Inflammatory macrophage treated with lipopolysaccharide for 1 hour (primary cell): ENCODE results near the gene PNPLA7.
A peak's percentile ranks its signal among the peaks of the same experiment; 100 is the strongest.
"Not testable (repeated sequence)": the region's sequence is repeated elsewhere in the genome, so short reads cannot be mapped to it uniquely, and the experiment has no call there.

Experiments
- DNase-seq, 2 donors: peaks; one replicate each; pipeline ENCODE4 v3.0.0-alpha.2; 2020 to 2022

Gene PNPLA7

DNA sequence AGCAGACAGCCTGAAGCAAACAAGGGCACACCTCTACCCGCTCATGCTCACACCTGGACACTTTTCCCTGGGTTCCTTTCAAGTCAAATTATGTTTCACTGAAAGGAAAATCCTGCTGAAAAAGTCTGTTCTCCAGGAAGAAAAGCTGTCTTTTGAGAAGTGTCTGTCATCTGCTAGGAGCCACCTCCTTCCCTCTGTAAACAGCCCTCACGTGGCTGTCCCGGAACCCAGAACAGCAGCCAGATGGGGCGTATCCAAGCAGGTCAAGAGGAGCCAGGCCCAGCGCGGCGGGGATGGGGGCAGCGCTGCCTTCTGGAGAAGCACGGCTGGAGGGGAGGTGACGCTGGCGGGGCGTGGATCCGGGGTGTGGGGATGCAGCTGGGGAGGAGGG, at the start of gene PNPLA7:
TSS of gene PNPLA7 (minus strand) at position 172 of the 391 bp plus-strand sequence. CDS start 205 bp downstream, outside the sequence.
- peak; percentile 72 to 73 for DNase-seq

DNA sequence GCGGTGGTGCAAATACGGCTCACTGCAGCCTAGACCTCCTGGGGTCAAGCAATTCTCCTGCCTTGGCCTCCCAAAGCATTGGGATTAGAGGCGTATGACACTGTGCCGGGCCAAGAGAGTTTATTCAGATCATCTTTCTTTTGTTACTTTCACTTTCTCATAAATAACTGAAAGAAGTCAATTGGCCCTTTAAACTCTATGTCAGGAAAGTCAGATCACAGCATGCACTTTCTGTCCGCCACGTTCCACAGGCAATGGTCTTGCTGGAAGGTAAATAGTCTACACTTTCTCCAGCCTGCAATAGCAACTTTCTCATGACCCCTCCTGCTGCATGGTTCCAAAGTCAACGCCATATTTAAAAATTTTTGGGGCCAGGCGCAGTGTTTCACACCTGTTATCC, 48.7 kb upstream of the PNPLA7 start:
- no peak for DNase-seq

- DNase-seq, result not testable (repeated sequence)
Measured at GRCh38 chr9:137596577-137596976, 46.4 kb upstream of the PNPLA7 start.

- DNase-seq, result no peak
Measured at GRCh38 chr9:137593176-137593575, 43.0 kb upstream of the PNPLA7 start.

DNA sequence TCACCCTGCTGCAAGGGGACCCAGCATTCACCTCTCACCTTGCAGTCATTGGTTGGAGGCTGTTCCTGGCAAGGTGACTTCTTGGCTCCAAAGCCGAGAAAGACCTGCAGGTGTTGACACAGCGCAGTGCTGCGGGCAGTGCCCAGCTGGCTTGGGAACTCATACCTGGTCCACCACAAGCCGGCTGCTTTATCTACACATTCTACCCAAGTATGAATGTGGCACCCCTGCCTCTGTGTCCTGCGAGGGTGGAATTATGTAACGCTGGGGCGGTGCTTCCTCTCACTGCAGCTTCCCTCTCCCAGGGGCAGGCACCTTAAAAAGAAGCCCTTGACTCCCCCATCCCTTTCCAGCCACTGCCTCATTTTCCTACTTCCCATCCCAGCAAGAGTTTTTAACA, 42.6 kb upstream of the PNPLA7 start:
- DNase-seq, result peak; percentile 33 to 38

- peak; percentile 83 to 94 for DNase-seq
Measured at GRCh38 chr9:137590469-137591383, 40.5 kb upstream of the PNPLA7 start, which contains the start of gene ZMYND19. ZMYND19 (minus strand) TSS chr9:137590512; CDS start chr9:137590263, 249 bp downstream.

DNA sequence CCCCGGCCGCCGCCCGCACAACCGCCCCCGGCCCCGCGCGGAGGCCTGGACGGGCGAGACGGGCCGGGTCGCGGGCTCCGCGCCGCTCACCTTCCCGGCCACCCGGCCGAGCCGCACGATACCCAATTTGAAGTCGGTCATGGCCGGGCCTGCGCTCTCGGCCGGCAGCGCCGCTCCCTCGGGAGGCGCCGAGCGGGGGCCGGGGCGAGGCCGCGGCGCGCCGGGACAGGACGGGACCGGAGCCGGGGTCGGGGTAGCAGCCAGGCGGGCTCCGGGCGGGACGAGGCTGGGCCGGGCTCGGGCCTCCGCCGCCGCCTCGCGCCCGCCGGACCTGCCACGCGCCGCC, 39.9 kb upstream of the PNPLA7 start:
- no peak for DNase-seq

GRCh38 chr9:137589441-137590122, 39.4 kb upstream of the PNPLA7 start:
- no peak for DNase-seq

DNA sequence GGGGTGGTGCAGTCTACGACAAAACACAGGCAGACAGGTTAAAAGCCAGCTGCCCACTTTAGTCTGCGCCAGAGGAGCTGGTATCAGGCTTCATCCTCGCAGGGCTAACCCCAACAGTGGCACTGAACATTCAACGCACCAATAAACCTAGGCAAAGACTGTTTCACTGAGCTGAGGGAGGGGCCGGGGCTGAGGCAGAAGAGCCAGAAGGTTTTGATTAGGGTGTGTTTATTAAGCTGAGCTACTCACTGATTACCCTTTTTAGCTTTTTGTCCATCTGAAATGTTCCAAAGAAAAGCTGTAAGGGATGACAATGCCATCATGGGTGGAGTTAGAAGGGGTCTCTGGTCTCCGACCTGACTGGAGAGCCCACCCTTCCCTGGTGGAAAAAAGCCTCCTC, 38.7 kb upstream of the PNPLA7 start:
- no peak for DNase-seq

GRCh38 chr9:137588311-137588710, 38.1 kb upstream of the PNPLA7 start:
- no peak for DNase-seq

DNA sequence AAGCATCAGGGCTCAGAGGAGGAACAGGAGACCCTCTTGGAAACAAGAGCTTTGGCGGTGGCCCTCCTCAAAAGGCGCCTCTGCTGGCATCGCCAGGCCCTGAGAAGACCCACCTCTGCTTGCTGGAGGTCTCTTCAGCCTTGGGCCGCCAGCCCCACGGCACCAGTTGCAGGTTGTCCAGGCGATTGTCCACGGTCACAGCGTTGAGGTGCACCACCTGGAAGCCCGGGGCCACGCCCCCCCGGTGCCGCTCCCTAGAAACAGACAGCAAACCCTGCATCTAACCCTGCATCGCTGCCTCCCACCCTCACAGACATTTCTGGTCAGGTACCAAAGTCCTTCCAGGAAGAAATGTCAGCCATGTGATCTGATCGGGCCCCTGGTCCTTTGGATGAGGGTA, 36.7 kb upstream of the PNPLA7 start:
- DNase-seq, result no peak

DNA sequence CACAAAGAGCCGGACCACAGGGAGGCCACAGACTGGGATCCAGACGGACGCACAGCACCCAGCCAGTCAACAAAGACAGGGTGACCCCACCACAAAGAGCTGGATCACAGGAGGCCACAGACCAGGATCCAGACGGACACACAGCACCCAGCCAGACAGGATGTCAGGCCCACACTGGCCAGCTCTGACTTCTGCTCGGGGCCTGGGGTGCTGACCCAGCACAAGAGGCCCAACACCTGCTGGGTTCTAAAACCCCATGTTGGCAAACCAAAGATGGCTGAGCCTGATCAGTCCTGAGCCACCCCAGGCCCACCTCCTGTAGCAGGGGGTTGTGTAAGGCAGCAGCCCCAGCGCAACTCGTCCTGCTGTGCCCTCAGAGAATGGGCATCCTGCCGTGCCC, 33.8 kb upstream of the PNPLA7 start:
- DNase-seq, result no peak

DNA sequence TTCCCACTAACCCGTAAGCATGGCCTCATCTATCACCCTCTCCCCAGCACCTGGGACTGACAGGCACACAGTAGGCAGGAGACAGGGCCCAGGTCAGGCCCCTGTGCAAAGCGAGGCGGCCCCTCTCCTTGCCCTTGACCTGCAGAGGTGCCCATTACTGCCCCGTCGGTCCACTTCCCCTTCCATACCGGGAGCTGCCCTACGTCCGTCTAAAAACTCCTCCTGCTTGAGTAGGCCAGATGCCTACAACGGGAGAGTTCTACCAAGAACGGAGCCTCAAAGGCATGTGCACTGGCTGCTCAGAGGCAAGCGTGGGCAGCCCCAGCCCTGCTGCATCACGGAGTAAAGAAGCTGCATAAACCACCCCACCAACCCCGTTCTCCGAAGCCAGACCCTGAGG, 33.1 kb upstream of the PNPLA7 start:
- no peak for DNase-seq

DNA sequence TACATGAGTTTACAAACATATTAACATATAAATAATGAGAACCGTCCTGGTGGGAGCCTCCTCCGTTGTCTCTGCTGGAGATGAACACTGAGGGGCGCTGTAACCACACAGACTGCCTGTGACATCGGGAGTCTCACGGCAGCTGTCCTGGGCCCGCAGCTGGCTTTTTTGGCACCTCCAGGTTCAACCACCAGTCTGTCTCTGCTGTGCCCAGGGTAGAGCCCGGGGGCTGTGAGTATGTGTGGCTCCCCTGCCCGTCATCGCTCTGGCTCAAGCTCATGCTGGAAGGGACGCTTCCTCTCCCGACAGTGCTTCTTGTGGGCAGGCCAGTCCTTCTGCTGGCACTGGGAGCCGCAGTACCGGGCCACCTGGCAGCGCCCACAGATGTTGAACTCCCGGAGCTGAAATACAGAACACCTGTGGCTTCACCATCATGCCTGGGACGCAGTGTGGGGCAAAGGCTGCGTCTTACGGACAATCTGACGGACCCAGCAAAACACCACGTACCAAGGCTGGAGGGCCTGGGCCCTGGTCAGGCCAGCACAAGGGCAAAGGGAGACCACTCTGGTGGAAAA, 32.2 kb upstream of the PNPLA7 start:
- peak in 1 of 2 donors; percentile 56 for DNase-seq

- DNase-seq, result no peak
Measured at GRCh38 chr9:137581361-137582285, 31.4 kb upstream of the PNPLA7 start.

- DNase-seq, result no peak
Measured at GRCh38 chr9:137580954-137581322, 30.7 kb upstream of the PNPLA7 start.

DNA sequence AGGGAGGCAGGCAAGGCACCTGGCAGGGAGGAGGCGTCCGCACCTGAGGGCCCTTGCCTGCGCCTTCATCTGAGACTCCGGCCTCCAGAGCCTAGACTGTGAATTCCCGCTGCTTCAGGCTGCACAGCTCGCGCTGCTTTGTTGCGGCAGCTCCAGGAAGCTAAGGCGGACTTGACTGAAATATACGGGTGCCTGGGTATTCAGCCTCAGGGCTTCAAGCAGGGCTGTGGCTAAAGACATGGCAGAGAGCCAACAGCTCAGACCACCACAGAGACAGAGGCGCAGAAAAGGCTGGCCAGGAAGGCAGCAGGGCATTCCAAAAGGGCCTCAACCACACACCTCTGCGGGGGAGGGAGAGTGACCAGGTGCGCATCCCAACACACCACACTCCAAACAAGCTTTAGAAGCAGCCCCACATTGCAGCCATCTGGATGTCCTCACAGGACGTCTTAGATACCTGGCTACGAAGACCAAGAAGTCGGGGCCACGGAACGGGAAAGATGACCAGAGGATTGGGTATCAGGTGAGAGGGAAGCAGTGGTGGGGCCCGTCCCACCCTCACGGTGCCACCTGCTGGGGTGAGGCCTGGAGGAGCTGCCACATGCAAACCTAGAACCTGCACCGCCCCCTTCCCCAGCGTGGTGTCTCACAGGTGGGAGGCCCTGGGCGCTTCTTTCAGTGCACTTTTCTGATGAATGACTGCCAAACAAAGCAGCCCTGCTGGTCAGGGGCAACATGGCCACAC, 30.2 kb upstream of the PNPLA7 start:
- DNase-seq, result no peak

DNA sequence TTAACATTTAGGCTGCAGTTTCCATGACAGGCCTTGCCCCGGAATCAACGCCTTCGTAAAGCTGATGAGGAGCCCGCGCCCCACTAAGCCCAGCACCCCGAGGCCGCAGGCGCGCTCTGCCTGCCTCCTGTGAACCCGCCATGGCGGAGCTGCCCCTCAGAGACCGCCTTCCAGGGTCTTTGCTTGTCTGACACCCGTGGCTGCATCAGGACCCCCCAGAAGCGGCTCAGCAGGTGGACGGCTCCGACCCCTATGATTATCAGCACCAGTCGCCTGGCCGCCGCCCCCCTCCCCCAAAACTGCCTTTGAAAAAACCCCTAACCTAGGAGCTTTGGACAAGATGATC, 29.0 kb upstream of the PNPLA7 start:
- no peak for DNase-seq

GRCh38 chr9:137578518-137579258, 28.5 kb upstream of the PNPLA7 start, which contains the start of gene DPH7:
DPH7 (minus strand) TSS chr9:137578925; CDS start chr9:137578777, 148 bp downstream.
- DNase-seq, result peak; percentile 90 to 99

- no peak for DNase-seq
Measured at GRCh38 chr9:137575716-137576411, 25.7 kb upstream of the PNPLA7 start.

DNA sequence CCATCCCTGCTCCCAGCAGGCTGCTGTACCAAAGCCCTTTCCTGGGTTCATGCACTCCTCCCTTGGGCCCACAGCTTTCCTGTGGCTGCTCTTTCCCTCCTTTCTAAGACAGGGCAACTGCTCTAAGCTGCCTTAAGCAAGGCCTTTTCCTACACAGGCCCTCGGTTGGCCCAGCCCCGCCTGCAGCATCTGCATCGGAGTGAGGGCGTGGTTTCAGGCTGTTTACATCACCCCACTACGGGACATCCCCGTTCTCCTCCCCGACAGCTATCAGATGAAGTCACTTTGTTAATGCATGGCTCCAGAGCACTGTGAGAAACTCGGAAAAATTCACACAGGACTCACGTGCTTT, 25.1 kb upstream of the PNPLA7 start:
- peak in 1 of 2 donors; percentile 16 for DNase-seq
